Prostate gland (tissue), 2 donors: ENCODE results near the gene ZNF688.

ENCODE experiments used
- CTCF ChIP-seq, 4 experiments: fragments of 200-600 bp in 2 of 4; fragments of 450-650 bp in 2 of 4; sonication (generic) in 2 of 4; IDR thresholded peaks; 1 replicate in 3 of 4; 2 replicates in 1 of 4; pipeline ENCODE4 v1.5.1; 2016 to 2019; ENCODE audit warnings: antibody characterized with exemption in 4 of 4, mild to moderate bottlenecking in 2 of 4, moderate library complexity in 2 of 4
- POLR2A ChIP-seq: fragments of 450-650 bp; IDR thresholded peaks from one replicate; pipeline ENCODE4 v1.6.1; 2016; ENCODE audit warnings: antibody characterized with exemption, mild to moderate bottlenecking

GRCh38 chr16:30527635-30528178, 43.8 kb downstream of the ZNF688 start:
- no peak for TF ChIP-seq CTCF (IDR thresholded peaks at IDR 0.05)
- TF ChIP-seq POLR2A = no peak
